ENCODE data around the gene TMEM250.

DNA sequence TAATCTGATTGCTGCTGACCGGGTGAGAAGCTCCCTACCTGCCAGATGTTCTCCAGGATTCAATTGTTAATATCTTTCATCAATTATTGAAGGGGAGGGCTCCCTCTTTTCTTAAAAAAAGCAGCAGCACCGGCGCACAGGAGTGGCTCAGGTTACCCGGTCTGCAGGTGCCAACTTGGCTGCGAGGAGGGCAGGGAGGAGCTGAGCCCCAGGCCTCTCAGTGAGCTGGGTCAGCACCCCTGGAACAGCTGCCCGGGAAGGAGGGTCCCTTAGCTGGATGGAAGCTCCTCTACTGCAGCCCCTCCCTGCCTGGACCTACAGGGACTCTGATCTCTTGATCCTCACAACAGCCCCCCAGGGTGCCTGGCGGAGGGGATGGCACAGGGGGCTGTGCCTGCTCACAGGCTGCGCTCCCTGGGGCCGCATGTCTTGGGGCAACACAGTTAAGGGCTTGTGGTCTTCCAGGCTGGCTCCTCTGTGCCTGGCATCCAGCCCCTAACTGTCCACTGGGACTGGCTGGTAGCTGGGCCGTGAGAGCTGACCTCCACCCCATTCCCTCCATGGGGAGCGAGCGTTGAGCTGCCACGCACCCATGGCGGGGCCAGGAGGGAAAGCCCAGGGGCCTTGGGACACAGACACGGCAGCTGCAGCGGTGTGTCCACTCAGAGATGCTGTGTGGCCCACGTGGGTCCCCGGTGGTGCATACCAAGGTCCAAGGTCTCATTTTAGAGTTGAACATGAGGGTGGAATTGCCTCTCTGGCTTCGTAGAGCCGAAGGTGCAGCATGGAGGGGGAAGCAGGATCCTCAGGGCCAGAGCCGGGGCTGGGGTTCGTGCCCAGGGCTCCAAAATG, 28.6 kb upstream of the TMEM250 start:
- TF ChIP-seq, protein P1, sequence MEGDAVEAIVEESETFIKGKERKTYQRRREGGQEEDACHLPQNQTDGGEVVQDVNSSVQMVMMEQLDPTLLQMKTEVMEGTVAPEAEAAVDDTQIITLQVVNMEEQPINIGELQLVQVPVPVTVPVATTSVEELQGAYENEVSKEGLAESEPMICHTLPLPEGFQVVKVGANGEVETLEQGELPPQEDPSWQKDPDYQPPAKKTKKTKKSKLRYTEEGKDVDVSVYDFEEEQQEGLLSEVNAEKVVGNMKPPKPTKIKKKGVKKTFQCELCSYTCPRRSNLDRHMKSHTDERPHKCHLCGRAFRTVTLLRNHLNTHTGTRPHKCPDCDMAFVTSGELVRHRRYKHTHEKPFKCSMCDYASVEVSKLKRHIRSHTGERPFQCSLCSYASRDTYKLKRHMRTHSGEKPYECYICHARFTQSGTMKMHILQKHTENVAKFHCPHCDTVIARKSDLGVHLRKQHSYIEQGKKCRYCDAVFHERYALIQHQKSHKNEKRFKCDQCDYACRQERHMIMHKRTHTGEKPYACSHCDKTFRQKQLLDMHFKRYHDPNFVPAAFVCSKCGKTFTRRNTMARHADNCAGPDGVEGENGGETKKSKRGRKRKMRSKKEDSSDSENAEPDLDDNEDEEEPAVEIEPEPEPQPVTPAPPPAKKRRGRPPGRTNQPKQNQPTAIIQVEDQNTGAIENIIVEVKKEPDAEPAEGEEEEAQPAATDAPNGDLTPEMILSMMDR (IDR thresholded peaks at IDR 0.05) = no peak
- no peak for TF ChIP-seq POLR2A (IDR thresholded peaks at IDR 0.05)
